H1 (cell line): ENCODE results near the gene KCNMA1. TPM values are rescaled to one million over a fixed set of nuclear protein-coding genes. Genes with fewer than 3 reads are reported as not detected.

Experiments
- JUN ChIP-seq: IDR thresholded peaks from 2 replicates; pipeline ENCODE4 v1.6.1; 2011; ENCODE audit warnings: low read depth, mild to moderate bottlenecking, improper control_type of control experiment, low read length
- polyA plus RNA-seq, 7 experiments: library from polyadenylated mRNA; depleted of rRNA in 3 of 7; stranded (reverse) in 5 of 7; unstranded in 2 of 7; fragments of >200 nt in 5 of 7; fragments of 200-250 nt in 2 of 7; gene quantifications; 1 replicate in 5 of 7; 2 replicates in 1 of 7; 4 replicates in 1 of 7; pipeline versions ENCODE4 v1.2.1 to v1.2.3, GENCODE V29; 2011 to 2013; ENCODE audit warnings: missing spikeins in 2 of 7, mixed read lengths in 2 of 7
- total RNA-seq: library from RNA; stranded (reverse); fragmentation: NEBNext Ultra II Directional; extraction: Animal tissue kit (Norgen Biotek cat#: 25700); gene quantifications from 2 replicates; pipeline ENCODE4 v1.2.1, GENCODE V29; 2021

The KCNMA1 gene
- total and polyA plus RNA-seq, 2 of the 8 experiments (the other 6 are each of a cell fraction or from before 2014, with no cell fraction given), result 10.2 to 11.1 TPM

GRCh38 chr10:77405771-77406241 lies 231.8 kb downstream of the KCNMA1 start (continued):
- peak; percentile 87 for TF ChIP-seq JUN
